OCI-LY7 (cell line): Measurements from ENCODE around the gene RBSN. TPM values are rescaled to one million over a fixed set of nuclear protein-coding genes. Genes with fewer than 3 reads are reported as not detected.

Experiments
- BruUV-seq: library from RNA; stranded (reverse); fragments of 400-500 nt; replicated peaks from 2 replicates; lab custom pipeline; 2021; lab: Mats Ljungman, UMichigan
- CTCF ChIA-PET: fragments of 300-600 bp; sonication (Branson Sonifier 250); formaldehyde crosslinking; loops from one replicate; lab custom pipeline; 2022; ENCODE audit warnings: antibody characterized with exemption; ENCODE audit not compliant: unreplicated experiment; lab: Charles Lee
- POLR2A ChIA-PET: fragments of 300-600 bp; sonication (Branson Sonifier 250); formaldehyde crosslinking; loops from one replicate; lab custom pipeline; 2022; ENCODE audit warnings: antibody characterized with exemption; lab: Charles Lee
- DNase-seq: peaks from one replicate; pipeline ENCODE4 v3.0.0-alpha.2; 2015; ENCODE audit warnings: low spot score
- H2AFZ ChIP-seq: fragments of 200-600 bp; sonication (generic), shearing (Covaris generic); 2 replicates; pipeline ENCODE4 v1.6.1; 2014; ENCODE audit warnings: mild to moderate bottlenecking, antibody characterized with exemption, low read length, moderate library complexity
- H3K27ac ChIP-seq: fragments of 200-600 bp; sonication (generic); 2 replicates; pipeline ENCODE4 v1.5.1; 2014; ENCODE audit warnings: mixed run types, low read depth, mild to moderate bottlenecking, moderate library complexity, low read length, inconsistent platforms; ENCODE audit not compliant: poor library complexity, severe bottlenecking
- H3K36me3 ChIP-seq: fragments of 200-600 bp; sonication (generic); 2 replicates; pipeline ENCODE4 v1.6.1; 2014; ENCODE audit warnings: mild to moderate bottlenecking, antibody characterized with exemption, low read length, moderate library complexity, mixed read lengths; ENCODE audit not compliant: insufficient read depth
- H3K4me1 ChIP-seq: fragments of 200-600 bp; sonication (generic); 2 replicates; pipeline ENCODE4 v1.5.1; 2014; ENCODE audit warnings: mild to moderate bottlenecking, low read length; ENCODE audit not compliant: insufficient read depth, poor library complexity, severe bottlenecking
- H3K4me2 ChIP-seq: fragments of 200-600 bp; sonication (generic); 2 replicates; pipeline ENCODE4 v1.6.1; 2014; ENCODE audit warnings: mild to moderate bottlenecking, low read length
- H3K4me3 ChIP-seq: fragments of 200-600 bp; sonication (generic); 2 replicates; pipeline ENCODE4 v1.5.1; 2014; ENCODE audit warnings: mild to moderate bottlenecking, low read depth, low read length; ENCODE audit not compliant: poor library complexity, severe bottlenecking
- H3K79me2 ChIP-seq: fragments of 200-600 bp; sonication (generic); 2 replicates; pipeline ENCODE4 v1.6.1; 2016; ENCODE audit warnings: low read depth, mild to moderate bottlenecking, low read length, moderate library complexity, mixed read lengths; ENCODE audit not compliant: insufficient read depth
- H3K9me2 ChIP-seq: fragments of 200-600 bp; sonication (generic); 2 replicates; pipeline ENCODE4 v1.6.1; 2016; ENCODE audit warnings: mild to moderate bottlenecking, low read length, mixed read lengths; ENCODE audit not compliant: insufficient read depth
- H3K9me3 ChIP-seq: fragments of 200-600 bp; sonication (generic); 2 replicates; pipeline ENCODE4 v1.6.1; 2014; ENCODE audit warnings: mild to moderate bottlenecking, mixed run types, low read length, mixed read lengths
- H4K20me1 ChIP-seq: fragments of 200-600 bp; sonication (generic); 2 replicates; pipeline ENCODE4 v1.6.1; 2014; ENCODE audit warnings: mild to moderate bottlenecking, antibody characterized with exemption, low read length, moderate library complexity, mixed read lengths; ENCODE audit not compliant: insufficient read depth
- EZH2phosphoT487 ChIP-seq: fragments of 200-600 bp; sonication (generic); IDR thresholded peaks from 2 replicates; pipeline ENCODE4 v1.6.1; 2018; ENCODE audit warnings: low read depth, borderline replicate concordance, mild to moderate bottlenecking, mixed run types, antibody characterized with exemption, low read length, moderate library complexity, mixed read lengths
- intact Hi-C: fragments of 100-400 bp; cut with micrococcal nuclease; formaldehyde crosslinking; loops from one replicate; pipeline ENCODE4 v1.10.0; 2022; ENCODE audit not compliant: unreplicated experiment
- total RNA-seq, 2 experiments: library from RNA; depleted of rRNA in 1 of 2; stranded (reverse); fragments of >200 nt in 1 of 2; shearing (Covaris generic) in 1 of 2; gene quantifications; 2 replicates each; pipeline ENCODE4 v1.2.3, GENCODE V29; 2014 to 2022
- TF ChIP-seq, protein P1 (sequence below): fragments of 200-600 bp; sonication (generic); conservative IDR thresholded peaks from 2 replicates; pipeline ENCODE4 v1.5.1; 2014; ENCODE audit warnings: mild to moderate bottlenecking, antibody characterized with exemption, low read length, moderate library complexity, mixed read lengths

RBSN gene
- total RNA-seq, 2 experiments from 2014 or later = 13.3 to 21.4 TPM

DNA sequence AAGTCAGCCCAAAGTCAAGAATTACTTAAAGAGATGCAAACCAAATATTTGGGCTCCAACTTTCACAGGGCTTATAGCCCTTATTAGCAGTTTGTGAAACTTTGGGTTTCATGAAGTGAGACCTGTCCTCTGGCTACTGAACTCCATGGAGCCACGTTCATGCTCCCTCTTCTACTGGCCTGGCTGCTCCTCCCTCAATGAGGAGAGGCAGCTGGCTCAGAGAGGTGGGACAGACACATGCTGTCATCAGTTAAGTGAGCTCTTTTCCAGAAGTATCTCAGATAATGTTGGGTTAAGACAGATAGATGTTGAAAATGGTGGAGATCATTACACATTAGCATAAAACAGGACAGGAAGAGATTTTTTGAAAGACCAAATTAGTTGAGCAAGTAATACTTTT is 53.3 kb downstream of the RBSN start:
- POLR2A ChIA-PET = no interaction called here
- CTCF ChIA-PET = no interaction called here
- no TSS peak for BruUV-seq
- TF ChIP-seq EZH2phosphoT487 = no peak
- TF ChIP-seq, protein P1, sequence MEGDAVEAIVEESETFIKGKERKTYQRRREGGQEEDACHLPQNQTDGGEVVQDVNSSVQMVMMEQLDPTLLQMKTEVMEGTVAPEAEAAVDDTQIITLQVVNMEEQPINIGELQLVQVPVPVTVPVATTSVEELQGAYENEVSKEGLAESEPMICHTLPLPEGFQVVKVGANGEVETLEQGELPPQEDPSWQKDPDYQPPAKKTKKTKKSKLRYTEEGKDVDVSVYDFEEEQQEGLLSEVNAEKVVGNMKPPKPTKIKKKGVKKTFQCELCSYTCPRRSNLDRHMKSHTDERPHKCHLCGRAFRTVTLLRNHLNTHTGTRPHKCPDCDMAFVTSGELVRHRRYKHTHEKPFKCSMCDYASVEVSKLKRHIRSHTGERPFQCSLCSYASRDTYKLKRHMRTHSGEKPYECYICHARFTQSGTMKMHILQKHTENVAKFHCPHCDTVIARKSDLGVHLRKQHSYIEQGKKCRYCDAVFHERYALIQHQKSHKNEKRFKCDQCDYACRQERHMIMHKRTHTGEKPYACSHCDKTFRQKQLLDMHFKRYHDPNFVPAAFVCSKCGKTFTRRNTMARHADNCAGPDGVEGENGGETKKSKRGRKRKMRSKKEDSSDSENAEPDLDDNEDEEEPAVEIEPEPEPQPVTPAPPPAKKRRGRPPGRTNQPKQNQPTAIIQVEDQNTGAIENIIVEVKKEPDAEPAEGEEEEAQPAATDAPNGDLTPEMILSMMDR = no peak
- no peak overlapping the region for H2AFZ ChIP-seq
- H3K9me2 ChIP-seq = no peaks in the 10 kb centered on the region
- H3K36me3 ChIP-seq = peaks cover 96% of the 10 kb centered on the region
- DNase-seq = no peak
- H3K79me2 ChIP-seq = peaks cover 28% of the 10 kb centered on the region; the same call in 1 of the 2 replicates
- no peak overlapping the region for H3K4me2 ChIP-seq
- no peaks in the 10 kb centered on the region for H3K9me3 ChIP-seq
- no peak overlapping the region for H3K4me3 ChIP-seq
- peaks cover 14% of the 10 kb centered on the region; the same call in 1 of the 2 replicates for H4K20me1 ChIP-seq
- no peak overlapping the region for H3K27ac ChIP-seq
- H3K4me1 ChIP-seq = peaks cover 39% of the 10 kb centered on the region
- intact Hi-C loops = no loop called here

DNA sequence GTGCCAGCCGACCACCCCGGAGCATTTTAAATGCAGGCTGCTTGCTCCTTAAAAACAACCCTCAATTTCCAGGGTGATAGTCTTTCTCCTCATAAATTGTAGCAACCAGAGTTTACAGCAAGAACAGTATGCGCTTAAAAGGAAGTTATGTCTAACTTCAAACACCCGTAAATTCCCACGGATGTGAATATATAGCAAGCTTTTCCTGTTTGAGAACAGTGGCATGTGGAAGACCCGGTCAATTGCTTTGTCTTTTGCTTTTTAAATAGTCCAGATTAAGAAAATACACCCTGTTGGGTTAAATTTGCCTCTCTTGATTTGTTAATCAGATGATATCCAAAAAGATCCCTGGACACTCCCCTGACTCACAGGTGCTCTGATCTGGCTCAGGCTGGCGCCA is 54.6 kb downstream of the RBSN start:
- peak; percentile 21 for DNase-seq
- H3K79me2 ChIP-seq = peaks cover 19% of the 10 kb centered on the region; the same call in 1 of the 2 replicates
- H3K9me3 ChIP-seq = no peaks in the 10 kb centered on the region
- peak overlapping the region; percentile 32; the same call in 1 of the 2 replicates for H3K4me2 ChIP-seq
- H3K36me3 ChIP-seq = peaks cover 98% of the 10 kb centered on the region
- H3K27ac ChIP-seq = peak overlapping the region; percentile 49
- TF ChIP-seq EZH2phosphoT487 = no peak
- TF ChIP-seq, protein P1 = no peak
- no TSS peak for BruUV-seq
- peaks cover 26% of the 10 kb centered on the region for H3K4me1 ChIP-seq
- ChIA-PET CTCF (no interaction called here), POLR2A (interaction anchor here (1.1 to 1.7 kb wide), 2 partner anchors 14 to 20 kb away, joined by 4 to 5 read pairs; no protein-coding TSS in a partner anchor)
- intact Hi-C loops = loop anchor here (5.0 kb wide), 1 partner anchor 117 kb away; no protein-coding TSS in a partner anchor
- no peak overlapping the region for H3K4me3 ChIP-seq
- H3K9me2 ChIP-seq = no peaks in the 10 kb centered on the region
- no peak overlapping the region for H2AFZ ChIP-seq
- H4K20me1 ChIP-seq = peaks cover 6% of the 10 kb centered on the region; the same call in 1 of the 2 replicates

DNA sequence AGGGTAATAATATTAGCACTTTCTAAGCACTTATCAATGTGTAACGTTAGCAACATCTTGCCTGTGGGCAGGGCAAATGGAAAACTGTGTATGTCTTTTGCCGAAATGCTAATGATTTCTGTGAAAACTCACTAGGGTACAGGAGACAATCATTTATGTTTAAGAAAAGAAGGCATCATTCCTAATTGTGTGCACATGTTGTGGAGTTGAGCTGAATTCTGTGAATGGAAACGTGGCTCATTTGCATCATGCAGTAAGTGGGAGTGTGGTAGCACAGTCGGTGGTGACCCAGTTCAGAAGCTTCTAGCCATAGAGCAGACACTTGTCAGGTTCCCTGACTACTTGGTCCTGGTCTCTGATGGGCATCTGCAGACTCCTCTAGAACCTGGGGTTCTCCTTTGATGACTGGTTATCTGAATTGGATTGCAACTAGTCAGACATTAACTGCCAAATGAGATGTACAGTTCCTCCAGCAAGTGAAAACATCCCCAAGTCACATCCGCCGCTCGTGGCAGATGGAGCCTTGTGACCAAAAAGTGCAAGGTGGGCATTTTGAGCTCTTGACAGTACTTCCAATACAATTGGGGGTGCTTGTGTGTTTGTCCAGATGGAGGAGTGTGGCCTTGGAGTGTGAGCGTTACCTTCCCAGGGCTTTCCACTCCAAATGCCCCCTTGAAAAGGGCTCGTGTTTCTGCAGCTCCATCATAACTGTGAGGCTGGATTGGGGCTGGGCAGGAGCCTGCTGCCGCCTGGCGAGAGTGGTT is 55.4 kb downstream of the RBSN start:
- Histone ChIP-seq H3K4me2 (no peak overlapping the region), H3K79me2 (peaks cover 12% of the 10 kb centered on the region; the same call in 1 of the 2 replicates), H3K36me3 (peaks cover 98% of the 10 kb centered on the region), H3K4me1 (peaks cover 20% of the 10 kb centered on the region), H3K9me3 (no peaks in the 10 kb centered on the region), H3K9me2 (no peaks in the 10 kb centered on the region), H2AFZ (no peak overlapping the region), H4K20me1 (peaks cover 6% of the 10 kb centered on the region; the same call in 1 of the 2 replicates), H3K4me3 (no peak overlapping the region), H3K27ac (peak overlapping the region; percentile 49)
- intact Hi-C loops = loop anchor here (5.0 kb wide), 1 partner anchor 116 kb away; no protein-coding TSS in a partner anchor
- no peak for TF ChIP-seq EZH2phosphoT487
- TF ChIP-seq, protein P1 = no peak
- ChIA-PET CTCF (no interaction called here), POLR2A (interaction anchor here (1.1 to 1.7 kb wide), 2 partner anchors 14 to 21 kb away, joined by 4 to 5 read pairs; no protein-coding TSS in a partner anchor)
- DNase-seq = no peak
- TSS peak; percentile 20 for BruUV-seq
